ENCODE results near the gene MEX3A. TPM values are rescaled to one million over a fixed set of nuclear protein-coding genes. Genes with fewer than 3 reads are reported as not detected.

MEX3A gene
- total and polyA plus RNA-seq, 2 of the 8 experiments (the other 6 are each of a cell fraction or from before 2014, with no cell fraction given) = 34.1 to 52.4 TPM

GRCh38 chr1:156067262-156067661, 15.0 kb downstream of the MEX3A start:
- Histone ChIP-seq H2BK15ac (ENCODE audit: low read length) (no peak overlapping the region), H3K4me1 (replicated peaks in 1 of 4; ENCODE audit: control insufficient read depth in 3 of 4, insufficient read depth in 4 of 4, low read length in 3 of 4) (peaks cover 1 to 17% (median 9%) of the 10 kb centered on the region in 4 experiments), H2BK20ac (ENCODE audit: low read length) (no peak overlapping the region), H3K79me1 (ENCODE audit: low read depth, low read length) (no peaks in the 10 kb centered on the region), H3K23me2 (ENCODE audit: low read depth, low read length) (no peaks in the 10 kb centered on the region), H3K9me3 (ENCODE audit: insufficient read depth in 2 of 2, low read depth in 1 of 2, low read length in 1 of 2) (no peaks in the 10 kb centered on the region), H3K9ac (replicated peaks in 1 of 4; ENCODE audit: extremely low read depth in 1 of 4, low read depth in 3 of 4, low read length in 3 of 4) (no peak overlapping the region), H2BK5ac (ENCODE audit: low read depth, low read length) (no peak overlapping the region), H3K14ac (ENCODE audit: insufficient read length) (no peak overlapping the region), H3K4ac (replicated peaks; ENCODE audit: insufficient read length, low read depth, low read length) (no peak overlapping the region), H3K4me3 (ENCODE audit: extremely low read depth in 1 of 4, insufficient read depth in 2 of 4, low read depth in 3 of 4, low read length in 4 of 4) (no peak overlapping the region), H2BK120ac (replicated peaks; ENCODE audit: low read depth, low read length) (no peak overlapping the region), H3K27me3 (replicated peaks in 1 of 4; ENCODE audit: control insufficient read depth in 3 of 4, extremely low read depth in 1 of 4, insufficient read depth in 3 of 4, low read length in 3 of 4) (no peaks in the 10 kb centered on the region), H3K79me2 (ENCODE audit: control insufficient read depth in 1 of 2, insufficient read depth in 2 of 2, low read length in 2 of 2) (0 out of 4 replicates have a peak, but pooled peaks cover 0 to under 1% of the 10 kb centered on the region in 2 experiments), H3K23ac (ENCODE audit: insufficient read length) (no peak overlapping the region), H4K20me1 (replicated peaks in 1 of 2; ENCODE audit: control insufficient read depth in 1 of 2, insufficient read depth in 2 of 2, low read length in 2 of 2) (peaks cover 5 to 10% of the 10 kb centered on the region in 2 experiments), H3K27ac (ENCODE audit: low read depth, low read length) (no peak overlapping the region), H3K4me2 (ENCODE audit: insufficient read depth in 1 of 2, low read depth in 2 of 2, low read length in 2 of 2) (no peak overlapping the region), H4K5ac (ENCODE audit: insufficient read length, low read depth, low read length) (no peak overlapping the region), H2BK12ac (ENCODE audit: low read depth, low read length) (no peak overlapping the region), H4K8ac (ENCODE audit: extremely low read depth, insufficient read depth, low read length) (no peak overlapping the region), H3K18ac (ENCODE audit: extremely low read depth, low read length) (no peak overlapping the region), H3K56ac (replicated peaks; ENCODE audit: insufficient read length, low read depth, low read length) (no peak overlapping the region), H2AK5ac (ENCODE audit: low read depth, low read length) (no peak overlapping the region), H2AFZ (ENCODE audit: low read length) (no peak overlapping the region), H3K36me3 (ENCODE audit: control insufficient read depth in 2 of 4, insufficient read depth in 4 of 4, low read length in 3 of 4) (peaks cover 0 to 2% (median 0%) of the 10 kb centered on the region in 4 experiments; a peak in 1 of 8 replicates), H4K91ac (replicated peaks; ENCODE audit: insufficient read length, low read length) (no peak overlapping the region)
- CTCF ChIA-PET (ENCODE audit: partially characterized antibody) = interaction anchor here (0.9 to 10.0 kb wide), 30 partner anchors 8 to 135 kb away, joined by 3 to 139 read pairs (median 5); partner anchors contain the start of genes KHDC4, LAMTOR2, SSR2 and UBQLN4
- 98% methylated on average over 2 of the region's 2 CpGs; no CpG with 5 or more reads in 1 of the 2 experiments for WGBS, 2 experiments (ENCODE audit: extremely low coverage in 1 of 2, insufficient coverage in 1 of 2, insufficient read length in 1 of 2, insufficient replicate concordance in 2 of 2, low coverage in 1 of 2, low lambda C conversion rate in 2 of 2, missing lambda C conversion rate in 1 of 2)
- POLR2A ChIA-PET (ENCODE audit: partially characterized antibody) = interaction anchor here (1.1 to 9.7 kb wide), 8 partner anchors 9 to 128 kb away, joined by 3 to 88 read pairs (median 6); partner anchors contain the start of genes LAMTOR2, RAB25, SSR2 and UBQLN4
- FAIRE-seq (no peak), DNase-seq (ENCODE audit: low read depth in 1 of 2, low spot score in 2 of 2) (no peak)
- no peak for TF ChIP-seq BCL11A (IDR thresholded peaks at IDR 0.05; ENCODE audit: low read depth in 2 of 2, low read length in 2 of 2)
- no peak for TF ChIP-seq EGR1 (IDR thresholded peaks at IDR 0.05; ENCODE audit: borderline replicate concordance, low read depth, low read length)
- no peak for TF ChIP-seq HDAC2 (IDR thresholded peaks at IDR 0.05; ENCODE audit: borderline replicate concordance in 1 of 2, low read depth in 2 of 2, low read length in 2 of 2)
- TF ChIP-seq, protein P1, sequence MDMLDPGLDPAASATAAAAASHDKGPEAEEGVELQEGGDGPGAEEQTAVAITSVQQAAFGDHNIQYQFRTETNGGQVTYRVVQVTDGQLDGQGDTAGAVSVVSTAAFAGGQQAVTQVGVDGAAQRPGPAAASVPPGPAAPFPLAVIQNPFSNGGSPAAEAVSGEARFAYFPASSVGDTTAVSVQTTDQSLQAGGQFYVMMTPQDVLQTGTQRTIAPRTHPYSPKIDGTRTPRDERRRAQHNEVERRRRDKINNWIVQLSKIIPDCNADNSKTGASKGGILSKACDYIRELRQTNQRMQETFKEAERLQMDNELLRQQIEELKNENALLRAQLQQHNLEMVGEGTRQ (IDR thresholded peaks at IDR 0.05; ENCODE audit: low read length) = no peak
- TF ChIP-seq NANOG (IDR thresholded peaks at IDR 0.05; ENCODE audit: insufficient read depth, low read depth, low read length, poor library complexity, severe bottlenecking) = no peak
- TF ChIP-seq, protein P2, sequence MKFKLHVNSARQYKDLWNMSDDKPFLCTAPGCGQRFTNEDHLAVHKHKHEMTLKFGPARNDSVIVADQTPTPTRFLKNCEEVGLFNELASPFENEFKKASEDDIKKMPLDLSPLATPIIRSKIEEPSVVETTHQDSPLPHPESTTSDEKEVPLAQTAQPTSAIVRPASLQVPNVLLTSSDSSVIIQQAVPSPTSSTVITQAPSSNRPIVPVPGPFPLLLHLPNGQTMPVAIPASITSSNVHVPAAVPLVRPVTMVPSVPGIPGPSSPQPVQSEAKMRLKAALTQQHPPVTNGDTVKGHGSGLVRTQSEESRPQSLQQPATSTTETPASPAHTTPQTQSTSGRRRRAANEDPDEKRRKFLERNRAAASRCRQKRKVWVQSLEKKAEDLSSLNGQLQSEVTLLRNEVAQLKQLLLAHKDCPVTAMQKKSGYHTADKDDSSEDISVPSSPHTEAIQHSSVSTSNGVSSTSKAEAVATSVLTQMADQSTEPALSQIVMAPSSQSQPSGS (IDR thresholded peaks at IDR 0.05; ENCODE audit: low read length) = no peak
- TF ChIP-seq CBX5 (IDR thresholded peaks at IDR 0.05; ENCODE audit: low read depth, low read length) = no peak
- no peak for TF ChIP-seq CEBPB (IDR thresholded peaks at IDR 0.05; ENCODE audit: low read depth, low read length)
- no peak for TF ChIP-seq SP1 (IDR thresholded peaks at IDR 0.05; ENCODE audit: low read depth, low read length)
- TF ChIP-seq TEAD4 (IDR thresholded peaks at IDR 0.05; ENCODE audit: low read depth, low read length) = no peak
- TF ChIP-seq CHD2 (IDR thresholded peaks at IDR 0.05; ENCODE audit: low read length) = no peak

Data from H1 (cell line).